ENCODE results near the gene LRRK2. TPM values are rescaled to one million over a fixed set of nuclear protein-coding genes. Genes with fewer than 3 reads are reported as not detected.

The LRRK2 gene
- total RNA-seq, 1 experiment from 2014 or later = 0.73 TPM

GRCh38 chr12:40300490-40300889, 75.7 kb downstream of the LRRK2 start:
- no peaks in the 10 kb centered on the region for H3K4me1 Mint-ChIP-seq (ENCODE audit: low read depth, unreplicated experiment)

DNA sequence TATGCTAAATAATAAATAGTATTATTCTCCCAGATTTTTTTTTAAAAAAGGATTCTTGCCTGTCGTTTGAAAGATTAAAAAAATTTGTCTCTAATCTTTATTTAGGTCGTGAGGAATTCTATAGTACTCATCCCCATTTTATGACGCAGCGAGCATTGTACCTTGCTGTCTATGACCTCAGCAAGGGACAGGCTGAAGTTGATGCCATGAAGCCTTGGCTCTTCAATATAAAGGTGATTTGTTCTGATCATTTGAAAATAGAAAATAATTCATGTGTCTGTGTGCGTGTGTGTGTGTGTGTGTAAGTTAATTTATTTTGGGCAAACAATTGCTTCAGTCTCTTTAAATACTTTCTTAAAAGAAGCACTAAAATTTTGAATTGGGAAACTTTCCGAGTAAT, 84.2 kb downstream of the LRRK2 start:
- no peaks in the 10 kb centered on the region for H3K36me3 Mint-ChIP-seq (ENCODE audit: insufficient read depth, unreplicated experiment)

More at GRCh38 chr12:40300490-40300889, 75.7 kb downstream of the LRRK2 start:
- TF ChIP-seq, protein P1, sequence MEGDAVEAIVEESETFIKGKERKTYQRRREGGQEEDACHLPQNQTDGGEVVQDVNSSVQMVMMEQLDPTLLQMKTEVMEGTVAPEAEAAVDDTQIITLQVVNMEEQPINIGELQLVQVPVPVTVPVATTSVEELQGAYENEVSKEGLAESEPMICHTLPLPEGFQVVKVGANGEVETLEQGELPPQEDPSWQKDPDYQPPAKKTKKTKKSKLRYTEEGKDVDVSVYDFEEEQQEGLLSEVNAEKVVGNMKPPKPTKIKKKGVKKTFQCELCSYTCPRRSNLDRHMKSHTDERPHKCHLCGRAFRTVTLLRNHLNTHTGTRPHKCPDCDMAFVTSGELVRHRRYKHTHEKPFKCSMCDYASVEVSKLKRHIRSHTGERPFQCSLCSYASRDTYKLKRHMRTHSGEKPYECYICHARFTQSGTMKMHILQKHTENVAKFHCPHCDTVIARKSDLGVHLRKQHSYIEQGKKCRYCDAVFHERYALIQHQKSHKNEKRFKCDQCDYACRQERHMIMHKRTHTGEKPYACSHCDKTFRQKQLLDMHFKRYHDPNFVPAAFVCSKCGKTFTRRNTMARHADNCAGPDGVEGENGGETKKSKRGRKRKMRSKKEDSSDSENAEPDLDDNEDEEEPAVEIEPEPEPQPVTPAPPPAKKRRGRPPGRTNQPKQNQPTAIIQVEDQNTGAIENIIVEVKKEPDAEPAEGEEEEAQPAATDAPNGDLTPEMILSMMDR (IDR thresholded peaks at IDR 0.05; ENCODE audit: unreplicated experiment) = no peak
- no peaks in the 10 kb centered on the region for H3K36me3 Mint-ChIP-seq (ENCODE audit: insufficient read depth, unreplicated experiment)
- CTCF ChIA-PET = no interaction called here
- H3K27ac Mint-ChIP-seq (ENCODE audit: unreplicated experiment) = no peak overlapping the region
- no peaks in the 10 kb centered on the region for H3K27me3 Mint-ChIP-seq (ENCODE audit: unreplicated experiment)
- no peak for DNase-seq
- BruUV-seq (replicated peaks) = no TSS peak
- intact Hi-C loops (cut with micrococcal nuclease; ENCODE audit: unreplicated experiment) = loop anchor here (5.0 kb wide), 1 partner anchor 78 kb away; the partner anchor contains the start of gene LRRK2
- H3K9me3 Mint-ChIP-seq (ENCODE audit: low read depth, unreplicated experiment) = no peaks in the 10 kb centered on the region
- no peak overlapping the region for H3K4me3 Mint-ChIP-seq (ENCODE audit: low read depth, unreplicated experiment)

DNA sequence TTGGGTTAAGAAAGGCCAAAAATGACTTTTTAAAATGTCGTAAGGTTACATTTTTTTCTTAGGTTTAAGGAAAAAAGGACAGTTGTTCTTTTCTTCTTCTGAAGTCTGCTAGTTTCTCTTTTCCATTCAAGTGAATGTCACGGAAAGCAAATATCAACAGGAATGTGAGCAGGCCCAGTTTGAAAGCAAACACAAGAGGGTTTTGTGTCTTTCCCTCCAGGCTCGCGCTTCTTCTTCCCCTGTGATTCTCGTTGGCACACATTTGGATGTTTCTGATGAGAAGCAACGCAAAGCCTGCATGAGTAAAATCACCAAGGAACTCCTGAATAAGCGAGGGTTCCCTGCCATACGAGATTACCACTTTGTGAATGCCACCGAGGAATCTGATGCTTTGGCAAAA, 85.4 kb downstream of the LRRK2 start:
- TF ChIP-seq, protein P1 (IDR thresholded peaks at IDR 0.05; ENCODE audit: unreplicated experiment) = no peak
- no peaks in the 10 kb centered on the region for H3K4me1 Mint-ChIP-seq (ENCODE audit: low read depth, unreplicated experiment)
- no peaks in the 10 kb centered on the region for H3K27me3 Mint-ChIP-seq (ENCODE audit: unreplicated experiment)
- no peak overlapping the region for H3K4me3 Mint-ChIP-seq (ENCODE audit: low read depth, unreplicated experiment)
- no peaks in the 10 kb centered on the region for H3K9me3 Mint-ChIP-seq (ENCODE audit: low read depth, unreplicated experiment)
- intact Hi-C loops (cut with micrococcal nuclease; ENCODE audit: unreplicated experiment) = loop anchor here (5.0 kb wide), 1 partner anchor 543 kb away; no protein-coding TSS in a partner anchor
- H3K27ac Mint-ChIP-seq (ENCODE audit: unreplicated experiment) = no peak overlapping the region
- CTCF ChIA-PET = no interaction called here
- BruUV-seq (replicated peaks) = no TSS peak
- no peaks in the 10 kb centered on the region for H3K36me3 Mint-ChIP-seq (ENCODE audit: insufficient read depth, unreplicated experiment)
- no peak for DNase-seq

More for the DNA sequence above, 84.2 kb downstream of the LRRK2 start:
- BruUV-seq (replicated peaks) = no TSS peak
- no peak overlapping the region for H3K4me3 Mint-ChIP-seq (ENCODE audit: low read depth, unreplicated experiment)
- H3K4me1 Mint-ChIP-seq (ENCODE audit: low read depth, unreplicated experiment) = no peaks in the 10 kb centered on the region
- DNase-seq = no peak
- intact Hi-C loops (cut with micrococcal nuclease; ENCODE audit: unreplicated experiment) = no loop called here
- TF ChIP-seq, protein P1 (IDR thresholded peaks at IDR 0.05; ENCODE audit: unreplicated experiment) = no peak
- CTCF ChIA-PET = no interaction called here
- H3K27me3 Mint-ChIP-seq (ENCODE audit: unreplicated experiment) = no peaks in the 10 kb centered on the region
- H3K9me3 Mint-ChIP-seq (ENCODE audit: low read depth, unreplicated experiment) = no peaks in the 10 kb centered on the region
- no peak overlapping the region for H3K27ac Mint-ChIP-seq (ENCODE audit: unreplicated experiment)

DNA sequence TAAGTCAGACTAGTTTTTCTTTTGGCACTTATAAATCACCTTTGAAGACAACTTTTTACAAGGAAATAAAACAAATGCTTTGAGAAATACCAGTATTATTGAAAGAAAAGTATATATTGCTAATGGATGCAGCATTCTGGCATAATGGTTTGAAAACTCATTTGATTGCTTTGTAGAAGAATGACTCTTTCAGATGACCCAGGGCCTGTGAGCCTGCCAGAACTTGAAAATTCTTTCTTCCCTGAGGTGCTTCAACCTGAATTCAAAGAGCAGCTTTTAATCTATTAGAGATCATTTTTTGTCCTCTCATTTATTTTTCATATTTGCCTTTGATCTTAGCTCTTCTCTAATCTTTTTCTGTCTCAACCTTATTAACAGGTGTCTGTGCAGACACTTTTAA, 87.4 kb downstream of the LRRK2 start:
- no peak overlapping the region for H3K27ac Mint-ChIP-seq (ENCODE audit: unreplicated experiment)
- no peaks in the 10 kb centered on the region for H3K9me3 Mint-ChIP-seq (ENCODE audit: low read depth, unreplicated experiment)
- no peaks in the 10 kb centered on the region for H3K4me1 Mint-ChIP-seq (ENCODE audit: low read depth, unreplicated experiment)
- H3K4me3 Mint-ChIP-seq (ENCODE audit: low read depth, unreplicated experiment) = no peak overlapping the region
- H3K36me3 Mint-ChIP-seq (ENCODE audit: insufficient read depth, unreplicated experiment) = no peaks in the 10 kb centered on the region
- H3K27me3 Mint-ChIP-seq (ENCODE audit: unreplicated experiment) = no peaks in the 10 kb centered on the region
- intact Hi-C loops (cut with micrococcal nuclease; ENCODE audit: unreplicated experiment) = loop anchor here (5.0 kb wide), 1 partner anchor 545 kb away; no protein-coding TSS in a partner anchor
- DNase-seq = no peak
- BruUV-seq (replicated peaks) = no TSS peak
- CTCF ChIA-PET = no interaction called here
- TF ChIP-seq, protein P1 (IDR thresholded peaks at IDR 0.05; ENCODE audit: unreplicated experiment) = no peak

Measured in Calu3 (cell line).